ENCODE measurements around the gene ETHE1.

ETHE1 gene

DNA sequence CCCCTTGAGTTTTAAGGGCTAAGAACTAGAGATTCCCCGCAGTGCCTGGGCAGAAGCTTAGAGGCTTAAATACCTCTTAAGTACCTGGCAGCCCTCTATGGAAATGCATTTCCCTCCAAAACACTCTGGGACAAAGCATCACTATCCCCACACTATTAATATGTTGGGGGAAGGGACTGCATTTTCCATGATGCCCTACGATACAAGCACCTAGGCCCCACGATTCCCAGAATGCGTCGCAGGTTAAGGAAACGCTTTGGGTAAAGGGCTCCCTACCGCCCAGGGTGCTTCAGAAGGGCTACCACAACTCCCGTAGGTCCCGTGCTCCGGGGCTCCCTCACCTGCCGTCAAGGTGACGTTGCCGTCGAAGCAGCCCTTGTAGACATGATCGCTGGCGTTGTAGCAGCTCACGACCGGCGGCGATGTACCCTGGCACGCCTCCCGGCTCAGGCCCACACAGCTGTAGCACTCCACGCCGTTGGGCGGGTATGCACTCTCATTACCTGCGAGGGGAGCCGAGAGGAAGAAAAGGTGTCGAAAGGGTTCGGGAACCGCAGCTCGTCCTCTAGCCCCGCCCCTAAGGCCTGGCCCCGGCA lies 64.1 kb downstream of the ETHE1 start:
- DNase-seq (ENCODE audit: low read depth), result no peak
- no peak for TF ChIP-seq CTCF (IDR thresholded peaks at IDR 0.05; ENCODE audit: low read depth, low read length, missing control alignments)
- peak overlapping the region; percentile 5; the same call in 1 of the 2 replicates for H3K4me3 ChIP-seq (ENCODE audit: low read depth, low read length)

DNA sequence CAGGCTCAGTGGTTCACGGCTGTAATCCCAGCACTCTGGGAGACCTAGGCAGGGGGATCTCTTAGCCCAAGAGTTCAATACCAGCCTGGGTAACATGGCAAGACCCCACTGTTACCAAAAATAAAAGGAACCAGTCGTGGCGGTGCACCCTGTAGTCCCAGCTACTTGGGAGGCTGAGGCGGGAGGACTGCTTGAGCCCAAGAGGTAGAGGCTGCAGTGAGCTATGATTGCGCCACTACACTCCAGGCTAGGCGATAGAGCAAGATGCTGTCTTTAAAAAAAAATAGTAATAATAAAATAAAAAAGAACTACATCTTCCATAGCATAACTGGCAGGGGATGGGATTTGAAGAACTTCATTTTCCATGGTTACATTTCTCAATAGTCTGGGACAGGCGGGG lies 64.6 kb downstream of the ETHE1 start:
- no peak for DNase-seq (ENCODE audit: low read depth)
- TF ChIP-seq CTCF (IDR thresholded peaks at IDR 0.05; ENCODE audit: low read depth, low read length, missing control alignments), result no peak
- H3K4me3 ChIP-seq (ENCODE audit: low read depth, low read length), result no peak overlapping the region

DNA sequence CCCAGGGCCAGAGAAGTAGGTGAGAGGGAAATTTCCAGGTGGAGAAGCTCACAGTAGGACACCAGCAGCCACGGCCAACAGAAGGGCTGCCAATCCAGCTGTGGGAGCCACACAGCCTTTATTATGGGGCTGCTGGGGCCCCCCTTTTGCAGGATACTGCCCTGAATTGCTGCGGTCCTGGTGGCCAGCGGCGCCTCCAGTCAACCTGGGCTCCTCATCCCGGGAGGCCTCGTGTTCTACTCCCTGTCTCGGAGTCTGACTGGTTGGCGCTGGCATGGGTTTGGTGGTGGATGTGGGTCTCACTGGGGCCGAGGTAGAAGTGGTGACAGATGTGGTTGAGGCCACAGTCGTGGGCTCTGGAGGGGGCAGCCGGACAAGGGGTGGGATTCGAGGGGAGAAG lies 65.7 kb downstream of the ETHE1 start:
- no peak for TF ChIP-seq CTCF (IDR thresholded peaks at IDR 0.05; ENCODE audit: low read depth, low read length, missing control alignments)
- H3K4me3 ChIP-seq (ENCODE audit: low read depth, low read length), result no peak overlapping the region
- DNase-seq (ENCODE audit: low read depth), result no peak

GRCh38 chr19:43460362-43461016 lies 66.5 kb downstream of the ETHE1 start:
- no peak overlapping the region for H3K4me3 ChIP-seq (ENCODE audit: low read depth, low read length)
- DNase-seq (ENCODE audit: low read depth), result no peak
- TF ChIP-seq CTCF (IDR thresholded peaks at IDR 0.05; ENCODE audit: low read depth, low read length, missing control alignments), result no peak

DNA sequence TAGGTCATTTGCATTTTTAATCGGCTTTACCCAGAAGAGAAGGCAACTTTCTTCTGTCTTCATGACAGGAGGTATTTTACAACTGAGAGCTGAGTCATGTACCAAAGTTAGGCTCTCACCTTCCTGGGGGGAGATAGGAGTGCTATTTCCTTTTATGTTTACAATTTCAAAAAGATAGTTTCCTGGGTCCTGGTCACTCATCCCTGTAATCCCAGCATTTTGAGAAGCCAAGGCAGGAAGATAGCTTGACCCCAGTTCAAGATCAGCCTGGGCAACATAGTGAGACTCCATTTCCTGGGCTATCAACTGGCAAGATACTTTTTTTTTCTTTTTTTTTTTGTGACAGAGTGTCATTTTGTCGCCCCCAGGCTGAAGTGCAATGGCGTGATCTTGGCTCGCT lies 69.2 kb downstream of the ETHE1 start:
- no peak overlapping the region for H3K4me3 ChIP-seq (ENCODE audit: low read depth, low read length)
- DNase-seq (ENCODE audit: low read depth), result no peak
- TF ChIP-seq CTCF (IDR thresholded peaks at IDR 0.05; ENCODE audit: low read depth, low read length, missing control alignments), result no peak
